CD4-positive, CD25-positive, alpha-beta regulatory T cell (primary cell): ENCODE measurements around the gene GPR39. TPM values are rescaled to one million over a fixed set of nuclear protein-coding genes. Genes with fewer than 3 reads are reported as not detected.

Experiments used
- ATAC-seq, 2 donors: fragments of 150-1000 bp; cut with Tn5 transposase; one replicate each; pipeline ENCODE4 v1.10.0; 2021; ENCODE audit warnings: low read depth in 2 of 2, moderate number of reproducible peaks in 2 of 2, moderate library complexity in 1 of 2
- DNase-seq, 3 donors: peaks; one replicate each; pipeline versions ENCODE4 v3.0.0 to v3.0.0-alpha.2; 2012 to 2022; ENCODE audit warnings: mixed read lengths in 1 of 3
- H3K27ac ChIP-seq: one replicate; pipeline ENCODE4 v1.7.0; 2013; ENCODE audit warnings: mild to moderate bottlenecking, low read length; ENCODE audit not compliant: insufficient read depth, poor library complexity, severe bottlenecking
- H3K27me3 ChIP-seq: one replicate; pipeline ENCODE4 v1.7.0; 2013; ENCODE audit warnings: low read length; ENCODE audit not compliant: control insufficient read depth, insufficient read depth
- H3K36me3 ChIP-seq: one replicate; pipeline ENCODE4 v1.7.0; 2013; ENCODE audit warnings: mild to moderate bottlenecking, low read length, moderate library complexity; ENCODE audit not compliant: control insufficient read depth, insufficient read depth
- H3K4me1 ChIP-seq: 2 replicates; pipeline ENCODE4 v1.7.0; 2013; ENCODE audit warnings: mild to moderate bottlenecking, low read length; ENCODE audit not compliant: insufficient read depth, control insufficient read depth, poor library complexity, severe bottlenecking
- H3K4me3 ChIP-seq: one replicate; pipeline ENCODE4 v1.7.0; 2013; ENCODE audit warnings: low read depth, mild to moderate bottlenecking, low read length, moderate library complexity
- H3K9me3 ChIP-seq, 2 experiments: 1 replicate in 1 of 2; 2 replicates in 1 of 2; pipeline ENCODE4 v1.7.0; 2013; ENCODE audit warnings: low read length in 2 of 2, mild to moderate bottlenecking in 1 of 2, moderate library complexity in 1 of 2; ENCODE audit not compliant: control insufficient read depth in 2 of 2
- H3K27ac Mint-ChIP-seq, 3 donors: one replicate each; pipeline ENCODE4 v1.8.0; 2020 to 2022; ENCODE audit warnings: mild to moderate bottlenecking in 3 of 3, mixed read lengths in 3 of 3, moderate library complexity in 2 of 3
- H3K27me3 Mint-ChIP-seq: one replicate; pipeline ENCODE4 v1.8.0; 2022; ENCODE audit warnings: mild to moderate bottlenecking, mixed read lengths
- H3K36me3 Mint-ChIP-seq: one replicate; pipeline ENCODE4 v1.8.0; 2020; ENCODE audit warnings: mixed read lengths
- H3K4me1 Mint-ChIP-seq, 4 donors: one replicate each; pipeline ENCODE4 v1.8.0; 2020 to 2022; ENCODE audit warnings: mixed read lengths in 4 of 4, mild to moderate bottlenecking in 1 of 4
- H3K4me3 Mint-ChIP-seq, 4 donors: one replicate each; pipeline ENCODE4 v1.8.0; 2020 to 2022; ENCODE audit warnings: mild to moderate bottlenecking in 4 of 4, mixed read lengths in 4 of 4, moderate library complexity in 3 of 4
- H3K9me3 Mint-ChIP-seq, 7 donors: one replicate each; pipeline ENCODE4 v1.8.0; 2020 to 2022; ENCODE audit warnings: mixed read lengths in 7 of 7, mild to moderate bottlenecking in 3 of 7, moderate library complexity in 2 of 7
- polyA plus RNA-seq, 4 donors: library from polyadenylated mRNA; unstranded; fragments of 300-500 nt; fragmentation: Illumina TruSeq; gene quantifications; one replicate each; pipeline ENCODE4 v1.2.3, GENCODE V29; 2021
- total RNA-seq: library from RNA; stranded (reverse); gene quantifications from one replicate; pipeline ENCODE4 v1.2.3, GENCODE V29; 2022

GPR39 gene
- total and polyA plus RNA-seq, 5 donors from 2014 or later, result not detected

- no peak for ATAC-seq
Measured at GRCh38 chr2:132438691-132439090, 22.1 kb downstream of the GPR39 start.

GRCh38 chr2:132439703-132440398 is 23.2 kb downstream of the GPR39 start:
- Mint-ChIP-seq H3K27ac (no peak overlapping the region), H3K4me1 (no peaks in the 10 kb centered on the region), H3K4me3 (no peak overlapping the region), H3K9me3 (peaks cover 0 to 11% (median 1%) of the 10 kb centered on the region in 7 donors), H3K27me3 (no peaks in the 10 kb centered on the region), H3K36me3 (no peaks in the 10 kb centered on the region)
- Histone ChIP-seq H3K4me3 (no peak overlapping the region), H3K27ac (no peak overlapping the region), H3K4me1 (no peaks in the 10 kb centered on the region), H3K36me3 (no peaks in the 10 kb centered on the region), H3K9me3 (no peaks in the 10 kb centered on the region), H3K27me3 (no peaks in the 10 kb centered on the region)
- ATAC-seq (no peak), DNase-seq (no peak)

More at GRCh38 chr2:132438691-132439090, 22.1 kb downstream of the GPR39 start:
- Mint-ChIP-seq H3K4me1 (no peaks in the 10 kb centered on the region), H3K9me3 (peaks cover 0 to 11% (median 2%) of the 10 kb centered on the region in 7 donors), H3K27me3 (no peaks in the 10 kb centered on the region), H3K36me3 (no peaks in the 10 kb centered on the region), H3K27ac (no peak overlapping the region), H3K4me3 (no peak overlapping the region)
- H3K27ac ChIP-seq, result no peak overlapping the region
- H3K4me1 ChIP-seq, result no peaks in the 10 kb centered on the region
- no peaks in the 10 kb centered on the region for H3K9me3 ChIP-seq
- H3K27me3 ChIP-seq, result no peaks in the 10 kb centered on the region
- DNase-seq, result no peak
- no peak overlapping the region for H3K4me3 ChIP-seq
- no peaks in the 10 kb centered on the region for H3K36me3 ChIP-seq

DNA sequence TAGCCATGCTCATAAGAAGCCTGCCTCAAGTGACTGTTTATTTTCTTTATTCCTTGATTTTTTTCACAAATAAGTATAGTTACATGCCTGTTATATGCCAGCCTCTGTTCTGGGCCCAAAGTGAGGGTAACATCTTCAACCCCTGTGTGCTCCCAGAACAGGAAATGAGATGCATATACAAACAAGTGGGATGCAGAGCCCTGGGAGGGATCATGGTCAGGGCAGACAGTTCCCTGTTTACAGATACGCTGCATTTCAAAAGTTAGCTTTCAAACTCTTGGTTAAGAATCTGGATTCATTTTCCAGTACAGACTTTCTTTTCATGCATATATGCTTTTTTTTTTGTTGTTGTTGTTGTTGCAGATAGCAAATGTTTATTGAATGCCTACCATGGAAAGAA is 24.4 kb downstream of the GPR39 start:
- Histone ChIP-seq H3K4me3 (no peak overlapping the region), H3K4me1 (no peaks in the 10 kb centered on the region), H3K9me3 (no peaks in the 10 kb centered on the region), H3K36me3 (no peaks in the 10 kb centered on the region), H3K27ac (no peak overlapping the region), H3K27me3 (no peaks in the 10 kb centered on the region)
- no peaks in the 10 kb centered on the region for H3K36me3 Mint-ChIP-seq
- no peak overlapping the region for H3K4me3 Mint-ChIP-seq
- no peaks in the 10 kb centered on the region for H3K27me3 Mint-ChIP-seq
- H3K4me1 Mint-ChIP-seq, result no peaks in the 10 kb centered on the region
- ATAC-seq, result no peak
- no peak overlapping the region for H3K27ac Mint-ChIP-seq
- peaks cover 0 to 3% (median 1%) of the 10 kb centered on the region in 7 donors for H3K9me3 Mint-ChIP-seq
- no peak for DNase-seq

DNA sequence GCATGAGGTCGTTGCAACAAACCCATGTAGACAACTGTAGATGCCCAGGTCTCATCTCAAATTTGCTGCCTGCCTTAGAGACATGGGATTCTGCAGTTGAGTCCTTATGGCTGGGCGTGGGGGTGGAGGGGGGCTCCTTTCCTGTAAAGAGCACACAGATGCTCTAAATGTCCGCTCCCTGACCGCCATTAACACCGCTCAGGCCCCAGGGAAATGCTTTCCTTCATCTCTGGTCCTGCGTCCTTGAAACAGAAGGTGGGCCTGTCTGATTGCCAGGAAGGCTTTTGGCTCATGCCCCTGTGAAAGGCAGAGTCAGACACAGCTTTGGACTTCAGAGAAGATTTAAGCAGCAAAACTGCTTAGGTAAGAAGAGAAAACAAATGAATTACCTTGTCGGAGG is 25.7 kb downstream of the GPR39 start:
- Histone ChIP-seq H3K4me1 (no peaks in the 10 kb centered on the region), H3K27ac (no peak overlapping the region), H3K9me3 (no peaks in the 10 kb centered on the region), H3K4me3 (no peak overlapping the region), H3K36me3 (no peaks in the 10 kb centered on the region), H3K27me3 (no peaks in the 10 kb centered on the region)
- Mint-ChIP-seq H3K4me1 (no peaks in the 10 kb centered on the region), H3K9me3 (peaks cover 0 to 2% (median under 1%) of the 10 kb centered on the region in 7 donors), H3K36me3 (no peaks in the 10 kb centered on the region), H3K27ac (no peak overlapping the region), H3K27me3 (no peaks in the 10 kb centered on the region), H3K4me3 (no peak overlapping the region)
- DNase-seq (no peak), ATAC-seq (no peak)

DNA sequence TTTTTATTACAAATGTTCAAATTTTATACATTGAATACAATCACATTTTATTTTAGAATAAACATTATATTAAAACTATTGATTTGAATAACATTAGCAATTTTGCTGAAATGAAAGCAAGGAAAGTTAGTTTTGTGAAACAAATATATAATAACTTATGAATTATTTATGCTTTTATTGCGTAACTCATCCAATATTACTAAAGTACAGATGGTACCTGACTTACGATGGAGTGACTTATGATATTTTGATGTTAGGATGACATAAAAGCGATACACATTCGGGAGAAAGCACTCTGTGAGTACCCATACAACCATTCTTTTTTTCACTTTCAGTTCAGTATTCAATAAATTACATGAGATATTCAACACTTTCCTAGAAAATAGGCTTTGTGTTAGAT is 26.5 kb downstream of the GPR39 start:
- Mint-ChIP-seq H3K36me3 (no peaks in the 10 kb centered on the region), H3K27me3 (no peaks in the 10 kb centered on the region), H3K27ac (no peak overlapping the region), H3K9me3 (peaks cover 0 to 2% (median 0%) of the 10 kb centered on the region in 7 donors), H3K4me3 (no peak overlapping the region), H3K4me1 (no peaks in the 10 kb centered on the region)
- DNase-seq (no peak), ATAC-seq (no peak)
- Histone ChIP-seq H3K27me3 (no peaks in the 10 kb centered on the region), H3K36me3 (no peaks in the 10 kb centered on the region), H3K9me3 (no peaks in the 10 kb centered on the region), H3K4me3 (no peak overlapping the region), H3K27ac (no peak overlapping the region), H3K4me1 (no peaks in the 10 kb centered on the region)

GRCh38 chr2:132446444-132446843 is 29.8 kb downstream of the GPR39 start:
- H3K27me3 Mint-ChIP-seq, result no peaks in the 10 kb centered on the region
- H3K27ac ChIP-seq, result no peak overlapping the region

DNA sequence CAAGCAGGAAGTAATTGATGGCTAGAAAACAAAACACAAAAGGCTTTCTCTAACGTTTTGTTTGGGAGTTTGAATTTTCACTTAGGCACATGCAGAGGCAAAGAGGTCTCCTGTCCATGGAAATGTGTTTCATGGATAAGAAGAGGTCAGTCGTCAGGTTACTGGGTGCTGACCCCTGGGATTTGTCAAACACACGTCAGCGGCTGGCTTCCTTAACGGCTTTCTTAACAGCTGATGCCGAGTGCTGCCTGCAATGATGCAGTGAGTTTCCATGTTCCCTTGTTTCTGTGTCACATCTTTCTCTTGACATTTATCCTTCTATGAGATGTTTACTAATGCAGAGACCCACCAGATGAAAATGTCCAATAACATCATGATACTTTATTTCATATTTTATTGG is 31.7 kb downstream of the GPR39 start:
- H3K4me3 ChIP-seq, result no peak overlapping the region
- peaks cover 2 to 9% (median 5%) of the 10 kb centered on the region in 7 donors for H3K9me3 Mint-ChIP-seq
- H3K36me3 Mint-ChIP-seq, result no peaks in the 10 kb centered on the region
- DNase-seq (no peak), ATAC-seq (no peak)
- H3K27ac Mint-ChIP-seq, result no peak overlapping the region
- H3K4me1 ChIP-seq, result no peaks in the 10 kb centered on the region
- no peaks in the 10 kb centered on the region for H3K36me3 ChIP-seq
- H3K27me3 ChIP-seq, result no peaks in the 10 kb centered on the region
- no peaks in the 10 kb centered on the region for H3K9me3 ChIP-seq
- no peaks in the 10 kb centered on the region for H3K27me3 Mint-ChIP-seq
- no peak overlapping the region for H3K4me3 Mint-ChIP-seq
- no peaks in the 10 kb centered on the region for H3K4me1 Mint-ChIP-seq
- H3K27ac ChIP-seq, result no peak overlapping the region

More at GRCh38 chr2:132446444-132446843, 29.8 kb downstream of the GPR39 start:
- Mint-ChIP-seq H3K27ac (no peak overlapping the region), H3K9me3 (peaks cover 0 to 5% (median 2%) of the 10 kb centered on the region in 7 donors), H3K4me3 (no peak overlapping the region), H3K36me3 (no peaks in the 10 kb centered on the region), H3K4me1 (no peaks in the 10 kb centered on the region)
- Histone ChIP-seq H3K27me3 (no peaks in the 10 kb centered on the region), H3K36me3 (no peaks in the 10 kb centered on the region), H3K4me3 (no peak overlapping the region), H3K4me1 (no peaks in the 10 kb centered on the region), H3K9me3 (no peaks in the 10 kb centered on the region)
- DNase-seq (no peak), ATAC-seq (no peak)

DNA sequence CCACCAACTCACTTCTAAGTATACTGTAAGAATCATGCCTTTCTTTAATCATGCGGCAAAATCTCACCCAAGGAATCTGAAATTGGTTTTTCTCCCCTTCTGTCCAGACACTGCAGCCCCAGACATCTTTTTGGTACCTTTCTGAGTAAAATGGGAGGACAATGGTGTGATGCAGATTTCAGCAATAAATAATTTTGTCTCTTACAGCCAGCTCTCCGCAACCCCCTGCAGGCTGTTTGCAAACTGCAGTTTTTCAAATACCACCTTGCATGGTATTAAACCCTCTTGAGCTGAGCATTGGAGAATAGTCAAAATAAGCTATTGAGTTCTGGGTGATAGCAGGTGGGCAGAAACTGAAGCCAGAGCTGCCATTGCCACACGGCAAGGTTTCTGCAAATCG is 32.2 kb downstream of the GPR39 start:
- Histone ChIP-seq H3K4me3 (no peak overlapping the region), H3K9me3 (no peaks in the 10 kb centered on the region), H3K4me1 (no peaks in the 10 kb centered on the region), H3K36me3 (no peaks in the 10 kb centered on the region), H3K27ac (no peak overlapping the region), H3K27me3 (no peaks in the 10 kb centered on the region)
- Mint-ChIP-seq H3K9me3 (peaks cover 2 to 9% (median 5%) of the 10 kb centered on the region in 7 donors), H3K27me3 (no peaks in the 10 kb centered on the region), H3K36me3 (no peaks in the 10 kb centered on the region), H3K4me1 (no peaks in the 10 kb centered on the region), H3K27ac (no peak overlapping the region), H3K4me3 (no peak overlapping the region)
- ATAC-seq (no peak), DNase-seq (no peak)
